H1 (cell line): ENCODE data around the gene GRAMD4. TPM values are rescaled to one million over a fixed set of nuclear protein-coding genes. Genes with fewer than 3 reads are reported as not detected.

ENCODE experiments used
- EP300 ChIP-seq, 2 experiments: IDR thresholded peaks; 1 replicate in 1 of 2; 2 replicates in 1 of 2; pipeline ENCODE4 v1.6.1; 2011 to 2012; ENCODE audit warnings: low read depth in 2 of 2, low read length in 2 of 2, mild to moderate bottlenecking in 2 of 2, borderline replicate concordance in 1 of 2, inconsistent platforms in 1 of 2, moderate library complexity in 1 of 2
- POLR2AphosphoS5 ChIP-seq: IDR thresholded peaks from 2 replicates; pipeline ENCODE4 v1.6.1; 2011; ENCODE audit warnings: low read depth, low read length
- TAF7 ChIP-seq: optimal IDR thresholded peaks from 2 replicates; pipeline ENCODE3; 2011; ENCODE audit warnings: low read depth, mild to moderate bottlenecking, inconsistent platforms, low read length, moderate library complexity, borderline replicate concordance
- polyA plus RNA-seq, 7 experiments: library from polyadenylated mRNA; depleted of rRNA in 3 of 7; stranded (reverse) in 5 of 7; unstranded in 2 of 7; fragments of >200 nt in 5 of 7; fragments of 200-250 nt in 2 of 7; gene quantifications; 1 replicate in 5 of 7; 2 replicates in 1 of 7; 4 replicates in 1 of 7; pipeline versions ENCODE4 v1.2.1 to v1.2.3, GENCODE V29; 2011 to 2013; ENCODE audit warnings: missing spikeins in 2 of 7, mixed read lengths in 2 of 7
- total RNA-seq: library from RNA; stranded (reverse); fragmentation: NEBNext Ultra II Directional; extraction: Animal tissue kit (Norgen Biotek cat#: 25700); gene quantifications from 2 replicates; pipeline ENCODE4 v1.2.1, GENCODE V29; 2021
- TF ChIP-seq, protein P1 (sequence below), 3 experiments: IDR thresholded peaks; 1 replicate in 2 of 3; 2 replicates in 1 of 3; pipeline versions ENCODE4 v1.5.1 to v1.6.1; 2011; ENCODE audit warnings: low read length in 3 of 3, mild to moderate bottlenecking in 3 of 3, inconsistent platforms in 2 of 3, low read depth in 1 of 3, moderate library complexity in 1 of 3; ENCODE audit not compliant: insufficient read depth in 1 of 3; ENCODE audit errors: control extremely low read depth in 1 of 3

The GRAMD4 gene
- total and polyA plus RNA-seq, 2 of the 8 experiments (the other 6 are each of a cell fraction or from before 2014, with no cell fraction given), result 7.9 to 25.6 TPM

DNA sequence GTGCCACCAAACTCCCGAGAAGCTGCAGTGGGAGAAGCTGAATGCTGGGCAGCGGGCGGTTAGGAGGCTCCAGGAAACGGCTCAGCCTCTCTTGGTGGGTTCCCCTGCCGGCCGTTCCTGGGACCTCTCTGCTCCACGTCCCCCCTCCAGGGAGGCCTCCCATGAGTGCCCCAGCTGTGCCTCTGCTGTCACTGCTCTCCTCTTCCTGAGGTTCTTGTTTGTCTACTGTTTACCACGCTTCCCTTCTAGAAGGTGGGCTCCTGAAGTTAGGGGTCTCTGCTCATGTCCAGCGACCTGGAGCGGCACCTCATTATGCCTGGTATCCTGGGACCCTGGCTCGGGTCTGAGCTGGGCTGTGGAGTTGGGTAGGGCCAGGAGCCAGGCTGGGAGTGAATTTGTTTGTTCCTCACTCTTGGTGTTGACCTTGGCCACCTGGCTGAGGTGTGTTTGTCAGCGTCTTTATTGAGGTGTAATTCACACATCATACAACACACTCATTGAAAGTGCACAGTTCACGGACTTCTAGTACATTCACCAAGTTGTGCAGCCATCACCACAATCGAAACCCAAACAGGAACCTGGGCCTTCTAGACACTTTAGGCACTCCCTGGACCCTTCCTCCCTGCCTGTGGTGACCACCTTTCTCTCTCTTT, 37.8 kb upstream of the GRAMD4 start (continued):
- TF ChIP-seq, protein P1, sequence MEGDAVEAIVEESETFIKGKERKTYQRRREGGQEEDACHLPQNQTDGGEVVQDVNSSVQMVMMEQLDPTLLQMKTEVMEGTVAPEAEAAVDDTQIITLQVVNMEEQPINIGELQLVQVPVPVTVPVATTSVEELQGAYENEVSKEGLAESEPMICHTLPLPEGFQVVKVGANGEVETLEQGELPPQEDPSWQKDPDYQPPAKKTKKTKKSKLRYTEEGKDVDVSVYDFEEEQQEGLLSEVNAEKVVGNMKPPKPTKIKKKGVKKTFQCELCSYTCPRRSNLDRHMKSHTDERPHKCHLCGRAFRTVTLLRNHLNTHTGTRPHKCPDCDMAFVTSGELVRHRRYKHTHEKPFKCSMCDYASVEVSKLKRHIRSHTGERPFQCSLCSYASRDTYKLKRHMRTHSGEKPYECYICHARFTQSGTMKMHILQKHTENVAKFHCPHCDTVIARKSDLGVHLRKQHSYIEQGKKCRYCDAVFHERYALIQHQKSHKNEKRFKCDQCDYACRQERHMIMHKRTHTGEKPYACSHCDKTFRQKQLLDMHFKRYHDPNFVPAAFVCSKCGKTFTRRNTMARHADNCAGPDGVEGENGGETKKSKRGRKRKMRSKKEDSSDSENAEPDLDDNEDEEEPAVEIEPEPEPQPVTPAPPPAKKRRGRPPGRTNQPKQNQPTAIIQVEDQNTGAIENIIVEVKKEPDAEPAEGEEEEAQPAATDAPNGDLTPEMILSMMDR (IDR thresholded peaks at IDR 0.05; ENCODE audit: control extremely low read depth in 1 of 3, insufficient read depth in 1 of 3, low read depth in 1 of 3, low read length in 3 of 3), result no peak
- TF ChIP-seq TAF7 (no peak), POLR2AphosphoS5 (no peak), EP300 (IDR thresholded peaks at IDR 0.05; ENCODE audit: borderline replicate concordance in 1 of 2, low read depth in 2 of 2, low read length in 2 of 2) (no peak)
